GM12878 (cell line): ENCODE results near the gene DYNLL1. TPM values are rescaled to one million over a fixed set of nuclear protein-coding genes. Genes with fewer than 3 reads are reported as not detected.

Experiments
- BHLHE40 ChIP-seq, 2 experiments: fragments of 450-650 bp in 1 of 2; IDR thresholded peaks; 2 replicates each; pipeline ENCODE4 v1.6.1; 2011 to 2017; ENCODE audit warnings: low read depth in 2 of 2, borderline replicate concordance in 1 of 2, improper control_type of control experiment in 1 of 2, low read length in 1 of 2, mild to moderate bottlenecking in 1 of 2
- CEBPB ChIP-seq, 2 experiments: fragments of 150-350 bp in 1 of 2; IDR thresholded peaks; 2 replicates each; pipeline ENCODE4 v1.6.1; 2012 to 2014; ENCODE audit warnings: low read depth in 2 of 2, low read length in 2 of 2, borderline replicate concordance in 1 of 2, inconsistent platforms in 1 of 2
- EGR1 ChIP-seq, 2 experiments: IDR thresholded peaks; 1 replicate in 1 of 2; 2 replicates in 1 of 2; pipeline ENCODE4 v1.6.1; 2011 to 2012; ENCODE audit warnings: low read depth in 2 of 2, low read length in 2 of 2, borderline replicate concordance in 1 of 2, mild to moderate bottlenecking in 1 of 2, moderate library complexity in 1 of 2
- JUNB ChIP-seq: IDR thresholded peaks from 2 replicates; pipeline ENCODE4 v1.6.1; 2016; ENCODE audit warnings: antibody characterized with exemption, mild to moderate bottlenecking
- MTA2 ChIP-seq: fragments of 450-650 bp; IDR thresholded peaks from 2 replicates; pipeline ENCODE4 v1.6.1; 2016; ENCODE audit warnings: low read depth, mild to moderate bottlenecking, moderate library complexity
- SREBF2 ChIP-seq: IDR thresholded peaks from 2 replicates; pipeline ENCODE4 v1.6.1; 2012; ENCODE audit warnings: mild to moderate bottlenecking, low read length
- ZSCAN29 ChIP-seq: fragments of 450-650 bp; IDR thresholded peaks from 2 replicates; pipeline ENCODE4 v1.6.1; 2017; ENCODE audit warnings: mild to moderate bottlenecking, moderate library complexity
- polyA plus RNA-seq, 11 experiments: library from polyadenylated mRNA; depleted of rRNA in 4 of 11; unstranded in 6 of 11; stranded (reverse) in 5 of 11; fragments of >200 nt; fragmentation: Nextera tagmentation in 4 of 11; fragmentation: Illumina TruSeq in 1 of 11; extraction: Ambion mirVana in 4 of 11; extraction: Trizol in 1 of 11; gene quantifications; 1 replicate in 1 of 11; 2 replicates in 10 of 11; pipeline versions ENCODE4 v1.2.1 to v1.2.3, GENCODE V29; 2011 to 2016; ENCODE audit warnings: inconsistent platforms in 2 of 11, missing spikeins in 2 of 11, low read depth in 1 of 11
- small RNA-seq: library from RNA; depleted of rRNA; stranded (forward); fragments of <200 nt; gene quantifications from one replicate; pipeline ENCODE3, GENCODE V24; 2014
- total RNA-seq, 4 experiments: library from RNA; depleted of rRNA in 3 of 4; stranded (reverse); fragments of >200 nt in 3 of 4; fragmentation: Illumina TruSeq in 1 of 4; extraction: Trizol in 1 of 4; gene quantifications; 2 replicates each; pipeline versions ENCODE4 v1.2.1 to v1.2.3, GENCODE V29; 2013 to 2021
- TF ChIP-seq, protein P1 (sequence below): IDR thresholded peaks from 2 replicates; pipeline ENCODE4 v1.6.1; 2011; ENCODE audit warnings: low read depth, mild to moderate bottlenecking, low read length, moderate library complexity, borderline replicate concordance; ENCODE audit errors: extremely low read depth
- TF ChIP-seq, protein P2 (sequence below): IDR thresholded peaks from 2 replicates; pipeline ENCODE4 v1.6.1; 2012; ENCODE audit warnings: low read depth, low read length, improper control_type of control experiment

DYNLL1 gene
- total and polyA plus RNA-seq, 10 of the 15 experiments (the other 5 are each of a cell fraction or from before 2014, with no cell fraction given): 239 to 796 (median 379) TPM

GRCh38 chr12:120546050-120546386, 50.1 kb downstream of the DYNLL1 start (continued):
- TF ChIP-seq EGR1 (IDR thresholded peaks at IDR 0.05; ENCODE audit: borderline replicate concordance in 1 of 2, low read depth in 2 of 2, low read length in 2 of 2): no peak
- TF ChIP-seq ZSCAN29: no peak
- no peak for TF ChIP-seq MTA2
- TF ChIP-seq, protein P1, sequence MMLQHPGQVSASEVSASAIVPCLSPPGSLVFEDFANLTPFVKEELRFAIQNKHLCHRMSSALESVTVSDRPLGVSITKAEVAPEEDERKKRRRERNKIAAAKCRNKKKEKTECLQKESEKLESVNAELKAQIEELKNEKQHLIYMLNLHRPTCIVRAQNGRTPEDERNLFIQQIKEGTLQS: no peak
- no peak for TF ChIP-seq SREBF2
- TF ChIP-seq JUNB: no peak
- no peak for TF ChIP-seq CEBPB (IDR thresholded peaks at IDR 0.05; ENCODE audit: borderline replicate concordance in 1 of 2, low read depth in 2 of 2, low read length in 2 of 2)
- TF ChIP-seq BHLHE40 (IDR thresholded peaks at IDR 0.05; ENCODE audit: borderline replicate concordance in 1 of 2, low read depth in 2 of 2, low read length in 1 of 2): no peak
- TF ChIP-seq, protein P2, sequence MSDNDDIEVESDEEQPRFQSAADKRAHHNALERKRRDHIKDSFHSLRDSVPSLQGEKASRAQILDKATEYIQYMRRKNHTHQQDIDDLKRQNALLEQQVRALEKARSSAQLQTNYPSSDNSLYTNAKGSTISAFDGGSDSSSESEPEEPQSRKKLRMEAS: no peak

Small RNA genes within 50 kb of the gene (small RNA-seq; reads per million reads assigned to genes)
- gene RF00019: not detected

Other genes with a start within 250 kb of the DYNLL1 start
Only the 7 nearest of the 17 such genes appear.
- gene COX6A1, start 58.0 kb upstream of the DYNLL1 start, total RNA-seq (2014; rRNA removed): 929 and 945 TPM in 2 replicates
- gene COX6A1, start 58.0 kb upstream of the DYNLL1 start, total RNA-seq (2014; rRNA removed; fragmentation: Illumina TruSeq; extraction: Trizol): 406 and 408 TPM in 2 replicates
- gene COX6A1, start 58.0 kb upstream of the DYNLL1 start, total RNA-seq (2021): 411 and 444 TPM in 2 replicates
- 485 and 767 TPM in 2 replicates for gene COX6A1, start 58.0 kb upstream of the DYNLL1 start, polyA plus RNA-seq (2011; rRNA removed)
- 243 and 574 TPM in 2 replicates for gene COX6A1, start 58.0 kb upstream of the DYNLL1 start, polyA plus RNA-seq (2014; fragmentation: Illumina TruSeq; extraction: Trizol)
- gene COX6A1, start 58.0 kb upstream of the DYNLL1 start, polyA plus RNA-seq (2014; fragmentation: Nextera tagmentation; extraction: Ambion mirVana): 1,000 to 10,000 TPM; 2,509 to 2,723 TPM
- 1,110 and 1,170 TPM in 2 replicates for gene COX6A1, start 58.0 kb upstream of the DYNLL1 start, polyA plus RNA-seq (2014; rRNA removed)
- 1,000 to 10,000 TPM; 1,109 to 1,208 TPM for gene COX6A1, start 58.0 kb upstream of the DYNLL1 start, polyA plus RNA-seq (2016; fragmentation: Nextera tagmentation; extraction: Ambion mirVana)
- gene TRIAP1, start 49.7 kb upstream of the DYNLL1 start, total RNA-seq (2014; rRNA removed): 44.8 and 52.4 TPM in 2 replicates
- 57.0 and 60.0 TPM in 2 replicates for gene TRIAP1, start 49.7 kb upstream of the DYNLL1 start, total RNA-seq (2014; rRNA removed; fragmentation: Illumina TruSeq; extraction: Trizol)
- 49.1 and 52.4 TPM in 2 replicates for gene TRIAP1, start 49.7 kb upstream of the DYNLL1 start, total RNA-seq (2021)
- gene TRIAP1, start 49.7 kb upstream of the DYNLL1 start, polyA plus RNA-seq (2011; rRNA removed): 92.7 and 128 TPM in 2 replicates
- 68.9 and 81.6 TPM in 2 replicates for gene TRIAP1, start 49.7 kb upstream of the DYNLL1 start, polyA plus RNA-seq (2014; fragmentation: Illumina TruSeq; extraction: Trizol)
- 100 to 1,000 TPM; 308 to 346 TPM for gene TRIAP1, start 49.7 kb upstream of the DYNLL1 start, polyA plus RNA-seq (2014; fragmentation: Nextera tagmentation; extraction: Ambion mirVana)
- 56.6 and 60.9 TPM in 2 replicates for gene TRIAP1, start 49.7 kb upstream of the DYNLL1 start, polyA plus RNA-seq (2014; rRNA removed)
- 100 to 1,000 TPM; 174 to 189 TPM for gene TRIAP1, start 49.7 kb upstream of the DYNLL1 start, polyA plus RNA-seq (2016; fragmentation: Nextera tagmentation; extraction: Ambion mirVana)
- gene GATC, start 49.7 kb upstream of the DYNLL1 start, total RNA-seq (2014; rRNA removed): 20.1 and 22.7 TPM in 2 replicates
- 21.7 and 22.0 TPM in 2 replicates for gene GATC, start 49.7 kb upstream of the DYNLL1 start, total RNA-seq (2014; rRNA removed; fragmentation: Illumina TruSeq; extraction: Trizol)
- 33.6 and 40.3 TPM in 2 replicates for gene GATC, start 49.7 kb upstream of the DYNLL1 start, total RNA-seq (2021)
- gene GATC, start 49.7 kb upstream of the DYNLL1 start, polyA plus RNA-seq (2011; rRNA removed): 29.8 and 39.8 TPM in 2 replicates
- gene GATC, start 49.7 kb upstream of the DYNLL1 start, polyA plus RNA-seq (2014; fragmentation: Illumina TruSeq; extraction: Trizol): 24.2 and 29.7 TPM in 2 replicates
- 1 to 10 TPM; 5.1 to 9.6 TPM for gene GATC, start 49.7 kb upstream of the DYNLL1 start, polyA plus RNA-seq (2014; fragmentation: Nextera tagmentation; extraction: Ambion mirVana)
- gene GATC, start 49.7 kb upstream of the DYNLL1 start, polyA plus RNA-seq (2014; rRNA removed): 14.5 and 17.2 TPM in 2 replicates
- 10 to 100 TPM; 27.2 to 31.6 TPM for gene GATC, start 49.7 kb upstream of the DYNLL1 start, polyA plus RNA-seq (2016; fragmentation: Nextera tagmentation; extraction: Ambion mirVana)
- 141 and 182 TPM in 2 replicates for gene SRSF9, start 26.4 kb upstream of the DYNLL1 start, total RNA-seq (2014; rRNA removed)
- gene SRSF9, start 26.4 kb upstream of the DYNLL1 start, total RNA-seq (2014; rRNA removed; fragmentation: Illumina TruSeq; extraction: Trizol): 180 and 190 TPM in 2 replicates
- 231 and 241 TPM in 2 replicates for gene SRSF9, start 26.4 kb upstream of the DYNLL1 start, total RNA-seq (2021)
- 173 and 179 TPM in 2 replicates for gene SRSF9, start 26.4 kb upstream of the DYNLL1 start, polyA plus RNA-seq (2011; rRNA removed)
- 146 and 153 TPM in 2 replicates for gene SRSF9, start 26.4 kb upstream of the DYNLL1 start, polyA plus RNA-seq (2014; fragmentation: Illumina TruSeq; extraction: Trizol)
- gene SRSF9, start 26.4 kb upstream of the DYNLL1 start, polyA plus RNA-seq (2014; fragmentation: Nextera tagmentation; extraction: Ambion mirVana): 10 to 100 TPM; 56.2 to 96.4 TPM
- gene SRSF9, start 26.4 kb upstream of the DYNLL1 start, polyA plus RNA-seq (2014; rRNA removed): 251 and 272 TPM in 2 replicates
- gene SRSF9, start 26.4 kb upstream of the DYNLL1 start, polyA plus RNA-seq (2016; fragmentation: Nextera tagmentation; extraction: Ambion mirVana): 100 to 1,000 TPM; 422 to 510 TPM
- 43.2 and 47.8 TPM in 2 replicates for gene COQ5, start 33.0 kb downstream of the DYNLL1 start, total RNA-seq (2014; rRNA removed)
- gene COQ5, start 33.0 kb downstream of the DYNLL1 start, total RNA-seq (2014; rRNA removed; fragmentation: Illumina TruSeq; extraction: Trizol): 35.6 and 38.6 TPM in 2 replicates
- 30.0 and 32.1 TPM in 2 replicates for gene COQ5, start 33.0 kb downstream of the DYNLL1 start, total RNA-seq (2021)
- 50.2 and 66.1 TPM in 2 replicates for gene COQ5, start 33.0 kb downstream of the DYNLL1 start, polyA plus RNA-seq (2011; rRNA removed)
- gene COQ5, start 33.0 kb downstream of the DYNLL1 start, polyA plus RNA-seq (2014; fragmentation: Illumina TruSeq; extraction: Trizol): 38.0 and 38.1 TPM in 2 replicates
- 10 to 100 TPM; 24.8 to 32.8 TPM for gene COQ5, start 33.0 kb downstream of the DYNLL1 start, polyA plus RNA-seq (2014; fragmentation: Nextera tagmentation; extraction: Ambion mirVana)
- 30.4 and 37.6 TPM in 2 replicates for gene COQ5, start 33.0 kb downstream of the DYNLL1 start, polyA plus RNA-seq (2014; rRNA removed)
- gene COQ5, start 33.0 kb downstream of the DYNLL1 start, polyA plus RNA-seq (2016; fragmentation: Nextera tagmentation; extraction: Ambion mirVana): 10 to 100 TPM; 66.1 to 69.3 TPM
- 39.6 and 48.2 TPM in 2 replicates for gene RNF10, start 38.2 kb downstream of the DYNLL1 start, total RNA-seq (2014; rRNA removed)
- gene RNF10, start 38.2 kb downstream of the DYNLL1 start, total RNA-seq (2014; rRNA removed; fragmentation: Illumina TruSeq; extraction: Trizol): 43.9 and 52.5 TPM in 2 replicates
- 118 and 127 TPM in 2 replicates for gene RNF10, start 38.2 kb downstream of the DYNLL1 start, total RNA-seq (2021)
- gene RNF10, start 38.2 kb downstream of the DYNLL1 start, polyA plus RNA-seq (2011; rRNA removed): 64.4 and 70.8 TPM in 2 replicates
- gene RNF10, start 38.2 kb downstream of the DYNLL1 start, polyA plus RNA-seq (2014; fragmentation: Illumina TruSeq; extraction: Trizol): 91.2 and 98.5 TPM in 2 replicates
- 10 to 100 TPM; 55.3 to 58.3 TPM for gene RNF10, start 38.2 kb downstream of the DYNLL1 start, polyA plus RNA-seq (2014; fragmentation: Nextera tagmentation; extraction: Ambion mirVana)
- 56.5 and 57.1 TPM in 2 replicates for gene RNF10, start 38.2 kb downstream of the DYNLL1 start, polyA plus RNA-seq (2014; rRNA removed)
- 100 to 1,000 TPM; 109 to 116 TPM for gene RNF10, start 38.2 kb downstream of the DYNLL1 start, polyA plus RNA-seq (2016; fragmentation: Nextera tagmentation; extraction: Ambion mirVana)
- 64.6 and 73.9 TPM in 2 replicates for gene POP5, start 85.3 kb downstream of the DYNLL1 start, total RNA-seq (2014; rRNA removed)
- 50.3 and 51.0 TPM in 2 replicates for gene POP5, start 85.3 kb downstream of the DYNLL1 start, total RNA-seq (2014; rRNA removed; fragmentation: Illumina TruSeq; extraction: Trizol)
- 52.8 and 59.2 TPM in 2 replicates for gene POP5, start 85.3 kb downstream of the DYNLL1 start, total RNA-seq (2021)
- gene POP5, start 85.3 kb downstream of the DYNLL1 start, polyA plus RNA-seq (2011; rRNA removed): 75.2 and 85.6 TPM in 2 replicates
- 39.7 and 50.9 TPM in 2 replicates for gene POP5, start 85.3 kb downstream of the DYNLL1 start, polyA plus RNA-seq (2014; fragmentation: Illumina TruSeq; extraction: Trizol)
- 100 to 1,000 TPM; 217 to 234 TPM for gene POP5, start 85.3 kb downstream of the DYNLL1 start, polyA plus RNA-seq (2014; fragmentation: Nextera tagmentation; extraction: Ambion mirVana)
- gene POP5, start 85.3 kb downstream of the DYNLL1 start, polyA plus RNA-seq (2014; rRNA removed): 69.0 and 81.8 TPM in 2 replicates
- gene POP5, start 85.3 kb downstream of the DYNLL1 start, polyA plus RNA-seq (2016; fragmentation: Nextera tagmentation; extraction: Ambion mirVana): 100 to 1,000 TPM; 138 to 148 TPM